Head of caudate nucleus (tissue), 42 donors: ENCODE results near the gene BCAM.
"Not testable (repeated sequence)": the region's sequence is repeated elsewhere in the genome, so short reads cannot be mapped to it uniquely, and the experiment has no call there.

Experiments
- DNase-seq, 42 donors: peaks; one replicate each; pipeline versions ENCODE4 v3.0.0 to v3.0.0-alpha.2; 2020 to 2021; ENCODE audit warnings: mixed read lengths in 7 of 42
- intact Hi-C: fragments of 100-400 bp; cut with DNase I; formaldehyde crosslinking; loops from one replicate; pipeline ENCODE4 v1.15.0; 2022

BCAM gene, protein sequence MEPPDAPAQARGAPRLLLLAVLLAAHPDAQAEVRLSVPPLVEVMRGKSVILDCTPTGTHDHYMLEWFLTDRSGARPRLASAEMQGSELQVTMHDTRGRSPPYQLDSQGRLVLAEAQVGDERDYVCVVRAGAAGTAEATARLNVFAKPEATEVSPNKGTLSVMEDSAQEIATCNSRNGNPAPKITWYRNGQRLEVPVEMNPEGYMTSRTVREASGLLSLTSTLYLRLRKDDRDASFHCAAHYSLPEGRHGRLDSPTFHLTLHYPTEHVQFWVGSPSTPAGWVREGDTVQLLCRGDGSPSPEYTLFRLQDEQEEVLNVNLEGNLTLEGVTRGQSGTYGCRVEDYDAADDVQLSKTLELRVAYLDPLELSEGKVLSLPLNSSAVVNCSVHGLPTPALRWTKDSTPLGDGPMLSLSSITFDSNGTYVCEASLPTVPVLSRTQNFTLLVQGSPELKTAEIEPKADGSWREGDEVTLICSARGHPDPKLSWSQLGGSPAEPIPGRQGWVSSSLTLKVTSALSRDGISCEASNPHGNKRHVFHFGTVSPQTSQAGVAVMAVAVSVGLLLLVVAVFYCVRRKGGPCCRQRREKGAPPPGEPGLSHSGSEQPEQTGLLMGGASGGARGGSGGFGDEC

DNA sequence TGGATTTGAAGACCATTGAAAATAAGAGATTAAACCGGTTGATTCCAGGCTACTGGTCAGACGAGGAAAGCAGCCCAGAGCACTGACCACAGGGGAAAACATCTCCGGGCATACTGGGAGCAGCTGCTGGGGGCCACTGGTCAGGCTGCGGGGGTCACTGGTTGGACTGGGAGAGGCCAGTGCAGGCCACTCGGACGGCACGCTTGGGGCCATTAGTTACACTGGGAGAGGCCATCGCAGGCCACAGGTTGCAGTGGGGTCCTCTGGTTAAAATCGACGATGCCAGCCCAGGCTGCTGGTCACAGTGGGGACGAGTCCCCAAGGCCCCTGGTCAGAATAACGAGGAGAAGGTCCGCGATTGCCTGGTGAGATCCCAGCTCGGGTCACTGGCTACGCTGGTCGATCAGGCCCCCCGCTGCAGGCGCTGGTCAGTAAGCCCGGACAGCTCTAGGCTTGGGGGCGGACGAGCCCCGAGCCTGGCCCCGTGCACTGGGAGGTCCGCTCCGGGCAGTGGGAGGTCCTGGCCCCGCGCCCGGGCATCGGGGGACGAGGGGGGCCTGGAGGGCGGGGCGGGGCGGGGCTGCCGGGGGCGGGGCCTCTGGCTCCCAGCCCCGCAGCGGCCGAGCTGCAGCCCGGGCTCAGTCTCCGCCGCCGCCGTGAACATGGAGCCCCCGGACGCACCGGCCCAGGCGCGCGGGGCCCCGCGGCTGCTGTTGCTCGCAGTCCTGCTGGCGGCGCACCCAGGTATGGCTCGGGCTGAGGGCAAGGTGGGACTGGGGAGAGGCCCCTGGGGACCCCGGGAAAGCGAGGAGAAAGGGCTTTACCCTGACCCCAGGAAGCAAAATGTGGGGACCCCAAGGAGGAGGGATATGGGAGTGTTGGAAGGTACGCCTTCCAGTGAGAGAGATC is at the start of gene BCAM:
TSS of gene BCAM (plus strand) at position 641 of the 909 bp plus-strand sequence. CDS start at position 663, 22 bp downstream.
- peak in 40 of 42 donors; percentile 9 to 76 (median 51) for DNase-seq

DNA sequence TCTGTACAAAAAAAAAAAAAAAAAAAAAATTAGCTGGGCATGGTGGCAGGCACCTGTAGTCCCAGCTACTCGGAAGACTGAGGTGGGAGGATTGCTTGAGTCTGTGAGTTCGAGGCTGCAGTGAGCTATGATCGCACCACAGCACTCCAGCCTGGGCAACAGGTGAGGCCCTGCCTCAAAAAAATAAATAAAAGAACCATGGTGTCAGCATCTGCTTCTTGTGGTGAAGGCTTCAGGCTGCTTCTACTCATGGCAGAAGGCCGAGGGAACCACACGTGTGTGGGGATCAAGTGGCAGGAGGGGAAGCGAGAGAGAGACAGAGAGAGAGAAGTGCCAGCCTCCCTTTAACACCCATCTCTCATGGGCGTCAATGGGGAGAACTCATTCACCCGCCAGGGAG is 46.9 kb upstream of the BCAM start:
- intact Hi-C loops, result no loop called here
- no peak for DNase-seq

More for the DNA sequence above, at the start of gene BCAM:
- intact Hi-C loops, result no loop called here

DNA sequence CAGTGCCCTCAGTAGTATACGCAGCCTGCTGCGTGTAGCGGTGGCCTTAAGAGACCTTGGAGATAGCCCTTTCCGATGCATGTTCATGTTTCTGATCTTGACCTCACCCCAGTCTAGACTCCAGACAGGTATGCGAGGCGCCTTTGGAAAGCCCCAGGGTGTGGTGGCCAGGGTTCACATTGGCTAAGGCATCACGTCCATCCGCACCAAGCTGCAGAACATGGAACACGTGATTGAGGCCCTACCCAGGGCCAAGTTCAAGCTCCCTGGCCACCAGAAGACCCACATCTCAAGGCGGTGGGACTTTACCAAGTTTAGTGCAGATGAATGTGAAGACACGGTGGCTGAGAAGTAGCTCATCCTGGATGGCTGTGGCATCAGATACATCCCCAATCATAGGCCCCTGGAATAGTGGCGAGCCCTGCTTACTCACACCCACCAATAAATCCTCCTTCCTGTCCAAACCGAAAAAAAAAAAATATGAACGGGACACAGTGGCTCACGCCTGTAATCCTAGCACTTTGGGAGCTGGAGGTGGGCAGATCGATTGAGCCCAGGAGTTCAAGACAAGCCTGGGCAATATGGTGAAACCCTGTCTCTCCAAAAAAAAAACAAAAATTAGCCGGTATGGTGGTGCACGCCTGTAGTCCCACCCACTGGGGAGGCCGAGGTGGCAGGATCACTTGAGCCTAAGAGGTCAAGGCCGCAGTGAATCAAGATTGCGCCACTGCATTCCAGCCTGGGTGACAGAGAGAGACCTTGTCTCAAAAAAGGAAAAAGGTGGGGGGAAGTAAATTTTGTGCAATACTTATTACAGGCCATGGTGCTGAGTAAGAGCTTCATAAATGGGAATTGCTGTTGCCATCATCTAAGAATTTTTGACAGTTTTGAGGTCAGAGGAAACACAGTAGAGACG is 43.6 kb upstream of the BCAM start:
- DNase-seq, result no peak
- intact Hi-C loops, result no loop called here

DNA sequence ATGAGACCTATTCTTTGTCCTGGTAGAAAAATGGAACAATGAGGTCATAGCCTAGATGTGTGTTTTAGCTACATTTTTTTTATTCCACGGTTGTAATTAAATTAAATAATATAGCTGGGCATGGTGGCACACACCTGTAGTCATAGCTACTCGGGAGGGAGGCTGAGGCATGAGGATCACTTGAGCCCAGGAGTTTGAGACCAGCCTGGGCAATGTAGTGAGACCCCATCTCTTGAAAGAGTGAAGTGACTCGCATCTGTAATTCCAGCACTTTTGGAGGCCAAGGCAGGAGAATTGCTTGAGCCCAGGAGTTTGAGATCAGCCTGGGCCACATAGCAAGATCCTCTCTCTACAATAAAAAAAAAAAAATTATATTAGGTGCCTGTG is 43.0 kb upstream of the BCAM start:
- no peak for DNase-seq
- intact Hi-C loops, result no loop called here

DNA sequence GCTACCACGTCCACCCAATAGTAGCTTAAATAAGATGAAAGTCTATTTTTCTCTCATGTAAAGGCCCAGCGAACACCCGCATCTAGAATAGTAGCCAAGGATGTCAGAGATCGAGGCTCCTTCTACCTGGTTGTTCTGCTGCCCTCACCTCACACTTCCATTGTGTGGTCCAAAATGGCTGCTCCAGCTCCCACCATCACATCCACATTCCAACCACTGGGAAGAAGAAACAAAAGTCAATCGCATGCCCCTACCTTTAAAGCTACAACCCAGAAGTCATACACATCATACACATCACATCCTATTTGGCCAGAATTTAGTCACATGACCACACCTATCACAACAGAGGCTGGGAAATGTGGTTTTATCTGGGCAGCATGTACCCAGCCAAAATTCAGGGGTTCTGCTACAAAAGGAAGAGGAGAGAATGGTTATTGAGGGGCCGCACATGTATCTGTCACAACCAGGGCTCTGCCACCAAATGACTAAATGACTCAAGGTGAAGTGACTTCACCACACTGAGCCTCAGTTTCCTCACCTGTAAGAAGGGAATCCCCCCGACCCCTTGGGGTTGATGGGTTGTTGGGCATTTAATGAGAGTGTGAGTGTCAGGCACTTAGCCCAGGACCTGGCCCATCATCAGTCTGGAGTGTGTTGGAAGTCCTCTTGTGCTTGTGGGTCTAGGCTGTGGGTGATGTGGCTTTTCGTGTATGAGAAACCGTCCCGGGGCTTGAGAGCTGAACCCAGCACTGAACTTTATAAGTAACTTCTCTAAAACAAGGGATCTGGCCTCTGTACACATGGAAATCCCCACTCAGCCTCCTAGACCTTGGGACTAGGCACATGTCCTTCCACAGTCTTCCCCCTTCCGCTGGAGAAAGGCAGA is 41.4 kb upstream of the BCAM start:
- no peak for DNase-seq
- intact Hi-C loops, result no loop called here

DNA sequence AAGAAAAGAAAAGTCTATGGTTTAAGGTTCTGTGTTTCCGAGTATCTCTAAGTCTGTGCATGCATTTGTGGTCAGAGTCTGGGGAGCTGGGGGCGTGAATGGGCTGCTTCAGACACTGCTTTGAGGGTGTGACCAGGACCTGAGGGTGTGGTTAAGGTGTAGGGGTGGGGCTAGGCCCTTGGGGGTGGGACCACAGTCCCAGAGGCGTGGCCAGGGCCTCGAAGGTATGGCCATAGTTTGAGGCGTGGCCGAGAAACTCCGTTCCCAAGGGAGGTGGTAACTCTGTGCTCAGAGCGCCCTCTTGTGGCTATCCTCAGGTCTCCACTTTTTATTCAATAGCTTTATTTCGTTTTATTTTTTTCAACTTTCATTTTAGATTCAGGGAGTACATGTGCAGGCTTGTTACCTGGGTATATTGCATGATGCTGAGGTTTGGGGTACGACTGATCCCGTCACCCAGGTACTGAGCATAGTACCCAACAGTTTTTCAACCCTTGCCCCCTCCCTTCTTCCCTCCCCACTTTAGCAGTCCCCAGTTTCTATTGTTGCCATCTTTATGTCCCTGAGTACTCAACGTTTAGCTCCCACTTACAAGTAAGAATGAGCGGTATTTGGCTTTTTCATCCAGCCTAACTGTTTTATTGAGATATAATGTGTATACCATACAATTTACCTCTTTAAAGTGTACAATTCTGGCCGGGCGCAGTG is 38.2 kb upstream of the BCAM start:
- intact Hi-C loops, result loop anchor here (2.0 kb wide), 1 partner anchor 46 kb away; no protein-coding TSS in a partner anchor

DNA sequence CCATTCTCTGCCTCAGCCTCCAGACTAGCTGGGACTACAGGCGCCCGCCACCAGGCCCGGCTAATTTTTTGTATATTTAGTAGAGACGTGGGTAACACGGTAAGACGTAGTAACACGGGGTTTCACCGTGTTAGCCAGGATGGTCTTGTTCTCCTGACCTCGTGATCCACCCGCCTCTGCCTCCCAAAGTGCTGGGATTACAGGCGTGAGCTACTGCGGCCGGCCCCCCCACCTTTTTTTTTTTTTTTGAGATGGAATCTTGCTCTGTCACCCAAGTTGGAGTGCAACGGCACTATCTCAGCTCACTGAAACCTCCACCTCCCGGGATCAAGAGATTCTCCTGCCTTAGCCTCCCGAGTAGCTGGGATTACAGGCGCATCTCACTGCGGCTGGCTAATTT is 36.8 kb upstream of the BCAM start:
- intact Hi-C loops, DNase-seq: not testable (repeated sequence)

More for the DNA sequence above, 38.2 kb upstream of the BCAM start:
- DNase-seq, result peak; percentile 64 to 90 (median 79)

DNA sequence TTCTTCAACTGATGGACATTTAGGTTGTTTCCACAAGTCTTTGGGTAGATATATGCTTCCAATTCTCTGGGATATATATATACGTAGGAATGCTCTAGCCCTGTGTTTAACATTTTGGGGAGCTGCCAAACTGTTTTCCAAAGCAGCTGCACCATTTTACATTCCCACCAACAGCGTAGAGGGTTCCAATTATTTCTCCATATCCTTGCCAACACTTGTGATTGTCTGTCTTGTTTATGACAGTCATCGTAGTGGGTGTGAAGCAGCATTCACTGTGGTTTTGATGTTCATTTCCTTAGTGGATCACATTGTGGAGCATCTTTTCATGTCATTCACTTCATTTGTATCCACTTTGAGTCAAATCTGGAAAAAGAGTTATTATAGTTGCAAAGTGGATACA is 35.9 kb upstream of the BCAM start:
- intact Hi-C loops, result no loop called here
- DNase-seq, result no peak

DNA sequence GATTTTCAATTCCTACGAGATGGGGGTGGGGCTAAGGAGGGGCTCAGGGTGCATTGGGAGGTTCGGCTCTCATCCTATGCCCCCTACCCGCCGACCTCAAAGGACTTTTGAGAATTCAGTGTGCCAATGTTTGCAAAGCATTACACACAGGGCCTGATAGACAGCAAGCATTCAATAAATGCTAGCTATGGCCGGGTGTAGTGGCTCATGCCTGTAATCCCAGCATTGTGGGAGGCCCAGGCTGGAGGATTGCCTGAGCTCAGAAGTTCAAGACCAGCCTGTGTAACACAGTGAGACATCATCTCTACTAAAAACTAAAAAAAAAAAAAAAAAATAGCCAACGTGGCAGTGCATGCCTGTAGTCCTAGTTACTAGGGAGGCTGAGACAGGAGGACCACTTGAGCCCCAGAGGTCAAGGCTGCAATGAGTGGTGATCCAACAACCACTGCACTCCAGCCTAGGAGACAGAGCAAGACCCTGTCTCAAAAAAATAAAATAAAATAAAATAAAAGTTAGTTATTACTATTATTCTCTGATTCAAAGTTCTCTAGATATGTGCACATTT is 33.1 kb upstream of the BCAM start:
- no peak for DNase-seq

DNA sequence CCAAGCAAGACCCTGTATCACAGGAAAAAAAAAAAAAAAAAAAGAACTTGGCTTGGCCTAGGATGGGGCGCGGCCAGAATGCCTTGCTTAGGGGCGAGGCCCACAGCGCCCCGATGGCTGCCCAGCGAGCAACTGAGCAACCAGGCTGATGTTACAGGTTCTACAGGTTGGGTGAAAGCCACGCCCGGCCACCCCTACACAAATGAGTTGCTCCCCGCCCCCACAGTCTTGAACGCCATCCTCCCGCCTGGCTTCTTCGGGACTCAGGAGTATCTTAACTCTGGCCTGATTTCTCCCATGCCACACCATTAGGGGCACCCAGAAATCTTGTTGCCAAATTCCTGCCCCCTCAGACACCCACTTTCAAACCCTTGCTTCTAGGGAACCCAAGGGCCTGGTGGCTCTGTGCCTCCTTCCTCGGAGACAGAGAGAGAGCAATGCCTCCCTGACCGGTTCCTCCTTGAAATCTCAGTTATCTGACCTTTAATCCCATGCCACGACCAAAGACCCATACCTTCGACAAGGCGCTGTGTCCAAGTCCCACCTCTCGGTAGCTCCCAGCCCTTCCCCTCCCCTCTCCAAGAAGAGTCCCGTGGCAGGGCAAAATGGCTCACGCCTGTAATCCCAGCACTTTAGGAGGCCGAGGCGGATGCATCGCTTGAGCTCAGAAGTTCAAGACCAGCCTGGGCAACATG is 32.4 kb upstream of the BCAM start:
- intact Hi-C loops, result no loop called here
- no peak for DNase-seq

More for the DNA sequence above, 33.1 kb upstream of the BCAM start:
- intact Hi-C loops, result no loop called here

DNA sequence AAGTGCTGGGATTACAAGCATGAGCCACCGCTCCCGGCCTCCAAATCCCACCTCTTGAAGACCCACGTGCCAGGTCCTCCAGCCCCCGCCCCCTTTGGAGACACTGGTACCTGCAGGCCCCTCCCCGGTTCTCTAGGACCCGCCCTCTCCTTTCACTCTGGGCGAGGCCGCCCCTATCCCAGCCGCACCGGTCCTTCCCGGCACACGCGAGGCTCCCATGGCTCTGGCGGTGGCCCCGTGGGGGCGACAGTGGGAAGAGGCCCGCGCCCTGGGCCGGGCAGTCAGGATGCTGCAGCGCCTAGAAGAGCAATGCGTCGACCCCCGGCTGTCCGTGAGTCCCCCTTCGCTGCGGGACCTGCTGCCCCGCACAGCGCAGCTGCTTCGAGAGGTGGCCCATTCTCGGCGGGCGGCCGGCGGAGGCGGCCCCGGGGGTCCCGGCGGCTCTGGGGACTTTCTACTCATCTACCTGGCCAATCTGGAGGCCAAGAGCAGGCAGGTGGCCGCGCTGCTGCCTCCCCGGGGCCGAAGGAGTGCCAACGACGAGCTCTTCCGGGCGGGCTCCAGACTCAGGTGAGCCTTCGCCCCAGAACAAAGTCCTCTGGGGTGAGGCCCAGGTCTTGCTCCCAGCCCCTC is 31.1 kb upstream of the BCAM start, which contains the start of gene CBLC:
TSS of gene CBLC (plus strand) at position 176 of the 633 bp plus-strand sequence. CDS start at position 218, 42 bp downstream.
- intact Hi-C loops, result no loop called here

DNA sequence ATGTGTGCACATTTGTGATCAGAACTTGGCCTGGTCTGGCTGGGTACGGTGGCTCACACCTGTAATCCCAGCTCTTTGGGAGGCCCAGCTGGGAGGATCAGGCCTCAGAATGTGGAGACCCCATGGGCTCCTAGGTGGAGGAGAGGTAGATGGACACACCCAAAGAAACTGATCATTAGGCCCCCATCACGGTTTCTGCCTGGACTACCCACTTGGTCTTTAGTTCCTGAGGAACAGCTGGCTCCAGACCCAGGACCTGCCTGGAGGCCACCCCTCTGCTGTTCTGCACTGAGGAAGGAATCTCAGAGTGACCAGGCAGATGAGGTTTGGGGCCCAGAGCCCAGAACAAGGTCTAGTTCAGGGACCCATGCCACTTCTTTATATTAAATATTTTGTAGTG is 29.8 kb upstream of the BCAM start:
- no peak for DNase-seq
- intact Hi-C loops, result no loop called here

More for the DNA sequence above, 31.1 kb upstream of the BCAM start, which contains the start of gene CBLC:
- no peak for DNase-seq

DNA sequence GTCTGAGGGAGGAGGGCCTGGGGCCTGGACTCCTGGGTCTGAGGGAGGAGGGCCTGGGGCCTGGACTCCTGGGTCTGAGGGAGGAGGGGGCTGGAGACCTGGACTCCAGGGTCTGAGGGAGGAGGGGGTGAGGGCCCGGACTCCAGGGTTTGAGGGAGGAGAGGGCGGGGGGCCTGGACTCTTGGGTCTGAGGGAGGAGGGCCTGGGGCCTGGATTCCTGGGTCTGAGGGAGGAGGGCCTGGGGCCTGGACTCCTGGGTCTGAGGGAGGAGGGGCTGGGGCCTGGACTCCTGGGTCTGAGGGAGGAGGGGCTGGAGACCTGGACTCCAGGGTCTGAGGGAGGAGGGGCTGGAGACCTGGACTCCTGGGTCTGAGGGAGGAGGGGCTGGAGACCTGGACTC is 27.2 kb upstream of the BCAM start:
- intact Hi-C loops, DNase-seq: not testable (repeated sequence)

DNA sequence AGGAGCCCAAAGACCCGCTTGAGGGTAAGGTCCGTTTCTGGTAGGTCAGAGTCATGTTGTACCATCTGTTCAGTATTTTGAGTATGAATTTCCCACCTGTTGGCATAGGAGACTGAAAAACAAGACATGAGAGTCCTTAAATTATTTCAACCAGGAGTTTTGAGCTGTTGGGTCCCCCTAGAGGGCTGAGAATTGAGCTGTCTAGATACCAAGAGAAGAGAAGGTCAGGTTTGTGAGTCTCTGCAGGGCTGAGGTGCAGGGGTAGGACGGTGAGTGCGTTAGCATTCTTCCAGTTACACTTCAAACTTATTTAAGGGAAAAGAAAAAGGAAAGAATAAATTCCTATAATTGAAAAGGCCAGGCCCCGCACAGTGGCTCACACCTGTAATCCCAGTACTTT is 26.2 kb upstream of the BCAM start:
- no peak for DNase-seq
- intact Hi-C loops, result no loop called here

DNA sequence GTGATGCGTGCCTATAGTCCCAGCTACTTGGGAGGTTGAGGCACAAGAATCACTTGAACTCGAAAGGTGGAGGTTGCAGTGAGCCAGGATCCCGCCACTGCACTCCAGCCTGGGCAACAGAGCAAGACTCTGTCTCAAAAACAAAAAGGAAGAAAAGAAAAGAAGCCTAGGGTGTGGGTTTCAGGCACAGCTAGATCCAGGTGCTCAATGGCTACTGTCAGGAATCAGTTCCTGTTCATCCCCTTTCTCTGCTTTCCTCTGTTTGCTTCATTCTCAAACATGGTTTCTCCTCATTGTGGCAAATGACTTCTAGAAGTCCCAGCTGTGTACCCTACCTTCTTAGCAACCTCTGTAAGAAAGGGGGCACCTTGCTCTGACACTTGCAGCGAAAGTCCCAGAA is 25.4 kb upstream of the BCAM start:
- intact Hi-C loops, result no loop called here
- no peak for DNase-seq
